K562 (cell line): ENCODE measurements around the gene TUBA1B. TPM values are rescaled to one million over a fixed set of nuclear protein-coding genes. Genes with fewer than 3 reads are reported as not detected.

ENCODE experiments used
- BCOR ChIP-seq: fragments of 450-650 bp; IDR thresholded peaks from 2 replicates; pipeline ENCODE4 v1.6.1; 2016
- CBFA2T3 ChIP-seq: fragments of 450-650 bp; IDR thresholded peaks from 2 replicates; pipeline ENCODE4 v1.6.1; 2017
- ILF3 ChIP-seq: fragments of 450-650 bp; IDR thresholded peaks from 2 replicates; pipeline ENCODE4 v1.6.1; 2018; ENCODE audit warnings: antibody characterized with exemption, mild to moderate bottlenecking, moderate library complexity, borderline replicate concordance
- KLF13 ChIP-seq: fragments of 450-650 bp; IDR thresholded peaks from 2 replicates; pipeline ENCODE4 v1.6.1; 2016; ENCODE audit warnings: missing genetic modification characterization, low read depth, mild to moderate bottlenecking, missing compliant biosample characterization, moderate library complexity, borderline replicate concordance
- SMARCA5 ChIP-seq: fragments of 450-650 bp; IDR thresholded peaks from 2 replicates; pipeline ENCODE4 v1.6.1; 2016
- TAF9B ChIP-seq: fragments of 450-650 bp; IDR thresholded peaks from 2 replicates; pipeline ENCODE4 v1.6.1; 2018; ENCODE audit warnings: mild to moderate bottlenecking; ENCODE audit not compliant: partially characterized antibody
- TGIF2 ChIP-seq: sonication (generic); formaldehyde crosslinking; IDR thresholded peaks from 2 replicates; pipeline ENCODE4 v1.8.1; 2022; ENCODE audit warnings: mild to moderate bottlenecking, missing genetic modification reagents, moderate library complexity
- polyA plus RNA-seq, 8 experiments: library from polyadenylated mRNA; depleted of rRNA in 4 of 8; stranded (reverse) in 5 of 8; unstranded in 3 of 8; fragments of >200 nt; fragmentation: Nextera tagmentation in 2 of 8; fragmentation: Illumina TruSeq in 1 of 8; extraction: Ambion mirVana in 2 of 8; extraction: Trizol in 1 of 8; gene quantifications; 2 replicates each; pipeline versions ENCODE4 v1.2.1 to v1.2.3, GENCODE V29; 2011 to 2014; ENCODE audit warnings: inconsistent platforms in 1 of 8, missing spikeins in 1 of 8
- total RNA-seq, 7 experiments: library from RNA; depleted of rRNA in 6 of 7; stranded (reverse); fragments of >200 nt in 6 of 7; fragmentation: Illumina TruSeq in 2 of 7; extraction: Trizol in 2 of 7; gene quantifications; 2 replicates each; pipeline versions ENCODE4 v1.2.1 to v1.2.3, GENCODE V29; 2011 to 2021; ENCODE audit warnings: low replicate concordance in 1 of 7
- TF ChIP-seq, protein P1 (sequence below), 2 experiments: fragments of 450-650 bp; IDR thresholded peaks; 2 replicates each; pipeline ENCODE4 v1.6.1; 2018; ENCODE audit warnings: mild to moderate bottlenecking in 2 of 2, low read depth in 1 of 2; ENCODE audit not compliant: partially characterized antibody in 2 of 2
- TF ChIP-seq, protein P2 (sequence below): fragments of 250-450 bp; sonication (Bioruptor Pico); IDR thresholded peaks from 2 replicates; pipeline ENCODE4 v1.4.0; 2020
- TF ChIP-seq, protein P3 (sequence below), 2 experiments: fragments of 450-650 bp; conservative IDR thresholded peaks; 2 replicates each; pipeline ENCODE4 v1.6.1; 2017; ENCODE audit warnings: mild to moderate bottlenecking in 2 of 2, moderate library complexity in 2 of 2
- TF ChIP-seq, protein P4 (sequence below): fragments of 250-450 bp; sonication (Bioruptor Pico); IDR thresholded peaks from 2 replicates; pipeline ENCODE4 v1.4.0; 2020; ENCODE audit warnings: mild to moderate bottlenecking, moderate library complexity, borderline replicate concordance
- TF ChIP-seq, protein P5 (sequence below), 2 experiments: fragments of 450-650 bp in 1 of 2; IDR thresholded peaks; 2 replicates each; pipeline ENCODE4 v1.6.1; 2011 to 2017; ENCODE audit warnings: low read depth in 2 of 2, antibody characterized with exemption in 1 of 2, borderline replicate concordance in 1 of 2, low read length in 1 of 2, mild to moderate bottlenecking in 1 of 2, mixed read lengths in 1 of 2; ENCODE audit not compliant: control insufficient read depth in 1 of 2

TUBA1B gene
- total and polyA plus RNA-seq, 9 of the 15 experiments (the other 6 are each of a cell fraction or from before 2014, with no cell fraction given), result 2,189 to 4,624 (median 2,628) TPM

DNA sequence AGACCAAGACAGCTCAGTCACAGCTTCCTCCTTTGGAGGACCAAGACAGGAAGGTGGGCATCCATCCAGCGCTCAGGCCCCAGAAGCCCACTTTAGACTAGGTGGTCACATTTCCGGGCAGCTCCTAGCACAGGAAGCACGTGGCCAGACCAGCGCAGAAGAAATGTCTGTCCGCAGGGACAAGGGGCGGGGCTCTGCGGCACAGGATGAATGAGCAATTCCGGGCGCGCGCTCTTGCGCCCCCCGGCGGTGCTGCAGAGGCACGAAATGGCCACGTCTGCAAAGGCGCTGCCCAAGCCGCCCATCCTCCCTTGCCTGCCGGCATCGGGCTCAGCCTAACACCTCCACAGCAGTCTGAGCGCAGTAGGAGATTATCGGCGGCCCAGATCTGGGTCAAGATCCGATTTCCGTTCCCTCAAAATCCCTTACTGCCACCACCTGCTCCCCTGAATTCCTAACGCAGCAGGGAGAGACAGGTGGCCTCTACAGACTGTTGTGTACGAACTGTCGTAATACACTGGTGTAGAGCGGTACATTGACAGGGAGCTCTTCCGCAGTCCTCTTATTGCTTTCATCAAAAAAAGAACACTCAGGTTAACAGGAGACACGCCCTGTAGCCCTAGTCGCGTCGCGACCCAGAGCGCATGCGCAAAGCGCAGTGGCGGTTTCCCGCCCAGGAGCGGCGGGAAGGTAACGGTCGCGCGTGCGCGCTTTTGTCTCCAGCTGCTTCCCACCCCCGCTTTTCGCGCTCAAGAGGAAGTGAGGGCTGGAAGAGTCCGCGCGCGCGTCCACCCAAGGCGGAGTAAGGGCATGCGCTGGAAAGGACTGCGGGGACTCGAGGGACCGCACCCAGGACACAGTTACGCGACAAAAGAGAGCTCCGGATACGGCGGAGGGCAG lies 794 bp downstream of the TUBA1B start (continued):
- TF ChIP-seq, protein P1, sequence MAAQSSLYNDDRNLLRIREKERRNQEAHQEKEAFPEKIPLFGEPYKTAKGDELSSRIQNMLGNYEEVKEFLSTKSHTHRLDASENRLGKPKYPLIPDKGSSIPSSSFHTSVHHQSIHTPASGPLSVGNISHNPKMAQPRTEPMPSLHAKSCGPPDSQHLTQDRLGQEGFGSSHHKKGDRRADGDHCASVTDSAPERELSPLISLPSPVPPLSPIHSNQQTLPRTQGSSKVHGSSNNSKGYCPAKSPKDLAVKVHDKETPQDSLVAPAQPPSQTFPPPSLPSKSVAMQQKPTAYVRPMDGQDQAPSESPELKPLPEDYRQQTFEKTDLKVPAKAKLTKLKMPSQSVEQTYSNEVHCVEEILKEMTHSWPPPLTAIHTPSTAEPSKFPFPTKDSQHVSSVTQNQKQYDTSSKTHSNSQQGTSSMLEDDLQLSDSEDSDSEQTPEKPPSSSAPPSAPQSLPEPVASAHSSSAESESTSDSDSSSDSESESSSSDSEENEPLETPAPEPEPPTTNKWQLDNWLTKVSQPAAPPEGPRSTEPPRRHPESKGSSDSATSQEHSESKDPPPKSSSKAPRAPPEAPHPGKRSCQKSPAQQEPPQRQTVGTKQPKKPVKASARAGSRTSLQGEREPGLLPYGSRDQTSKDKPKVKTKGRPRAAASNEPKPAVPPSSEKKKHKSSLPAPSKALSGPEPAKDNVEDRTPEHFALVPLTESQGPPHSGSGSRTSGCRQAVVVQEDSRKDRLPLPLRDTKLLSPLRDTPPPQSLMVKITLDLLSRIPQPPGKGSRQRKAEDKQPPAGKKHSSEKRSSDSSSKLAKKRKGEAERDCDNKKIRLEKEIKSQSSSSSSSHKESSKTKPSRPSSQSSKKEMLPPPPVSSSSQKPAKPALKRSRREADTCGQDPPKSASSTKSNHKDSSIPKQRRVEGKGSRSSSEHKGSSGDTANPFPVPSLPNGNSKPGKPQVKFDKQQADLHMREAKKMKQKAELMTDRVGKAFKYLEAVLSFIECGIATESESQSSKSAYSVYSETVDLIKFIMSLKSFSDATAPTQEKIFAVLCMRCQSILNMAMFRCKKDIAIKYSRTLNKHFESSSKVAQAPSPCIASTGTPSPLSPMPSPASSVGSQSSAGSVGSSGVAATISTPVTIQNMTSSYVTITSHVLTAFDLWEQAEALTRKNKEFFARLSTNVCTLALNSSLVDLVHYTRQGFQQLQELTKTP (IDR thresholded peaks at IDR 0.05; ENCODE audit: low read depth in 1 of 2, partially characterized antibody in 2 of 2), result peak in 1 of 2 experiments; percentile 70
- TF ChIP-seq BCOR, result peak; percentile 37; the same call in 1 of the 2 replicates
- TF ChIP-seq, protein P2, sequence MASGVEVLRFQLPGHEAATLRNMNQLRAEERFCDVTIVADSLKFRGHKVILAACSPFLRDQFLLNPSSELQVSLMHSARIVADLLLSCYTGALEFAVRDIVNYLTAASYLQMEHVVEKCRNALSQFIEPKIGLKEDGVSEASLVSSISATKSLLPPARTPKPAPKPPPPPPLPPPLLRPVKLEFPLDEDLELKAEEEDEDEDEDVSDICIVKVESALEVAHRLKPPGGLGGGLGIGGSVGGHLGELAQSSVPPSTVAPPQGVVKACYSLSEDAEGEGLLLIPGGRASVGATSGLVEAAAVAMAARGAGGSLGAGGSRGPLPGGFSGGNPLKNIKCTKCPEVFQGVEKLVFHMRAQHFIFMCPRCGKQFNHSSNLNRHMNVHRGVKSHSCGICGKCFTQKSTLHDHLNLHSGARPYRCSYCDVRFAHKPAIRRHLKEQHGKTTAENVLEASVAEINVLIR (CRISPR knock-in tag), result no peak
- TF ChIP-seq TGIF2 (CRISPR knock-in tag), result peak; percentile 84; the same call in 1 of the 2 replicates
- peak; percentile 91 for TF ChIP-seq KLF13 (tag)
- peak; percentile 74 for TF ChIP-seq SMARCA5
- TF ChIP-seq, protein P3, sequence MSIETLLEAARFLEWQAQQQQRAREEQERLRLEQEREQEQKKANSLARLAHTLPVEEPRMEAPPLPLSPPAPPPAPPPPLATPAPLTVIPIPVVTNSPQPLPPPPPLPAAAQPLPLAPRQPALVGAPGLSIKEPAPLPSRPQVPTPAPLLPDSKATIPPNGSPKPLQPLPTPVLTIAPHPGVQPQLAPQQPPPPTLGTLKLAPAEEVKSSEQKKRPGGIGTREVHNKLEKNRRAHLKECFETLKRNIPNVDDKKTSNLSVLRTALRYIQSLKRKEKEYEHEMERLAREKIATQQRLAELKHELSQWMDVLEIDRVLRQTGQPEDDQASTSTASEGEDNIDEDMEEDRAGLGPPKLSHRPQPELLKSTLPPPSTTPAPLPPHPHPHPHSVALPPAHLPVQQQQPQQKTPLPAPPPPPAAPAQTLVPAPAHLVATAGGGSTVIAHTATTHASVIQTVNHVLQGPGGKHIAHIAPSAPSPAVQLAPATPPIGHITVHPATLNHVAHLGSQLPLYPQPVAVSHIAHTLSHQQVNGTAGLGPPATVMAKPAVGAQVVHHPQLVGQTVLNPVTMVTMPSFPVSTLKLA (conservative IDR thresholded peaks at IDR 0.05), result peak; percentile 99
- TF ChIP-seq, protein P4, sequence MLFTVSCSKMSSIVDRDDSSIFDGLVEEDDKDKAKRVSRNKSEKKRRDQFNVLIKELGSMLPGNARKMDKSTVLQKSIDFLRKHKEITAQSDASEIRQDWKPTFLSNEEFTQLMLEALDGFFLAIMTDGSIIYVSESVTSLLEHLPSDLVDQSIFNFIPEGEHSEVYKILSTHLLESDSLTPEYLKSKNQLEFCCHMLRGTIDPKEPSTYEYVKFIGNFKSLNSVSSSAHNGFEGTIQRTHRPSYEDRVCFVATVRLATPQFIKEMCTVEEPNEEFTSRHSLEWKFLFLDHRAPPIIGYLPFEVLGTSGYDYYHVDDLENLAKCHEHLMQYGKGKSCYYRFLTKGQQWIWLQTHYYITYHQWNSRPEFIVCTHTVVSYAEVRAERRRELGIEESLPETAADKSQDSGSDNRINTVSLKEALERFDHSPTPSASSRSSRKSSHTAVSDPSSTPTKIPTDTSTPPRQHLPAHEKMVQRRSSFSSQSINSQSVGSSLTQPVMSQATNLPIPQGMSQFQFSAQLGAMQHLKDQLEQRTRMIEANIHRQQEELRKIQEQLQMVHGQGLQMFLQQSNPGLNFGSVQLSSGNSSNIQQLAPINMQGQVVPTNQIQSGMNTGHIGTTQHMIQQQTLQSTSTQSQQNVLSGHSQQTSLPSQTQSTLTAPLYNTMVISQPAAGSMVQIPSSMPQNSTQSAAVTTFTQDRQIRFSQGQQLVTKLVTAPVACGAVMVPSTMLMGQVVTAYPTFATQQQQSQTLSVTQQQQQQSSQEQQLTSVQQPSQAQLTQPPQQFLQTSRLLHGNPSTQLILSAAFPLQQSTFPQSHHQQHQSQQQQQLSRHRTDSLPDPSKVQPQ, result peak; percentile 9; the same call in 1 of the 2 replicates
- TF ChIP-seq TAF9B, result peak; percentile 60
- TF ChIP-seq CBFA2T3, result peak; percentile 24; the same call in 1 of the 2 replicates
- TF ChIP-seq, protein P5, sequence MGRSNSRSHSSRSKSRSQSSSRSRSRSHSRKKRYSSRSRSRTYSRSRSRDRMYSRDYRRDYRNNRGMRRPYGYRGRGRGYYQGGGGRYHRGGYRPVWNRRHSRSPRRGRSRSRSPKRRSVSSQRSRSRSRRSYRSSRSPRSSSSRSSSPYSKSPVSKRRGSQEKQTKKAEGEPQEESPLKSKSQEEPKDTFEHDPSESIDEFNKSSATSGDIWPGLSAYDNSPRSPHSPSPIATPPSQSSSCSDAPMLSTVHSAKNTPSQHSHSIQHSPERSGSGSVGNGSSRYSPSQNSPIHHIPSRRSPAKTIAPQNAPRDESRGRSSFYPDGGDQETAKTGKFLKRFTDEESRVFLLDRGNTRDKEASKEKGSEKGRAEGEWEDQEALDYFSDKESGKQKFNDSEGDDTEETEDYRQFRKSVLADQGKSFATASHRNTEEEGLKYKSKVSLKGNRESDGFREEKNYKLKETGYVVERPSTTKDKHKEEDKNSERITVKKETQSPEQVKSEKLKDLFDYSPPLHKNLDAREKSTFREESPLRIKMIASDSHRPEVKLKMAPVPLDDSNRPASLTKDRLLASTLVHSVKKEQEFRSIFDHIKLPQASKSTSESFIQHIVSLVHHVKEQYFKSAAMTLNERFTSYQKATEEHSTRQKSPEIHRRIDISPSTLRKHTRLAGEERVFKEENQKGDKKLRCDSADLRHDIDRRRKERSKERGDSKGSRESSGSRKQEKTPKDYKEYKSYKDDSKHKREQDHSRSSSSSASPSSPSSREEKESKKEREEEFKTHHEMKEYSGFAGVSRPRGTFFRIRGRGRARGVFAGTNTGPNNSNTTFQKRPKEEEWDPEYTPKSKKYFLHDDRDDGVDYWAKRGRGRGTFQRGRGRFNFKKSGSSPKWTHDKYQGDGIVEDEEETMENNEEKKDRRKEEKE (IDR thresholded peaks at IDR 0.05; ENCODE audit: borderline replicate concordance in 1 of 2, control insufficient read depth in 1 of 2, low read depth in 2 of 2, low read length in 1 of 2), result peak in 1 of 2 experiments; percentile 34; a peak in 1 of 4 replicates
- peak; percentile 38; the same call in 1 of the 2 replicates for TF ChIP-seq ILF3
